Colon (tissue), 2 donors: ENCODE results near the gene SLC23A3.
"Not testable (repeated sequence)": the region's sequence is repeated elsewhere in the genome, so short reads cannot be mapped to it uniquely, and the experiment has no call there.

ENCODE experiments used
- FAIRE-seq: peaks from 2 replicates; lab custom pipeline; 2012; peaks lifted over from hg19 to GRCh38; lab: Jason Lieb, UNC
- donor health status: control.
- donor health status: control.

Gene SLC23A3

GRCh38 chr2:219204425-219205164 lies 34.8 kb upstream of the SLC23A3 start:
- no peak for FAIRE-seq

GRCh38 chr2:219201331-219201730 lies 31.5 kb upstream of the SLC23A3 start:
- not testable (repeated sequence) for FAIRE-seq

DNA sequence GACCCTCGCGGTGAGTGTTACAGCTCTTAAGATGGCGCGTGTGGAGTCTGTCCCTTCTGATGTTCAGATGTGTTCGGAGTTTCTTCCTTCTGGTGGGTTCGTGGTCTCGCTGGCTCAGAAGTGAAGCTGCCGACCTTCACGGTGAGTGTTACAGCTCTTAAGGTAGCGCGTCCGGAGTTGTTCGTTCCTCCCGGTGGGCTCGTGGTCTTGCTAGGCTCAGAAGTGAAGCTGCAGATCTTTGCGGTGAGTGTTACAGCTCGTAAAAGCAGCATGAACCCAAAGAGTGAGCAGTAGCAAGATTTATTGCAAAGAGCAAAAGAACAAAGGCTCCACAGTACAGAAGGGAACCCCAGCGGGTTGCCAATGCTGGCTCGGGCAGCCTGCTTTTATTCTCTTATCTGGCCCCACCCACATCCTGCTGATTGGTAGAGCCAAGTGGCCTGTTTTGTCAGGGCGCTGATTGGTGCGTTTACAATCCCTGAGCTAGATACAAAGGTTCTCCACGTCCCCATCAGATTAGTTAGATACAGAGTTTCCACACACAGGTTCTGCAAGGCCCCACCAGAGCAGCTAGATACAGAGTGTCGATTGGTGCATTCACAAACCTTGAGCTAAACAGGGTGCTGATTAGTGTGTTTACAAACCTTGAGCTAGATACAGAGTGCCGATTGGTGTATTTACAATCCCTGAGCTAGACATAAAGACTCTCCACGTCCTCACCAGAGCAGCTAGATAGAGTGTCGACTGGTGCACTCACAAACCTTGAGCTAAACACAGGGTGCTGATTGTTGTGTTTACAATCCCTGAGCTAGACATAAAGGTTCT lies 30.9 kb upstream of the SLC23A3 start:
- not testable (repeated sequence) for FAIRE-seq

- FAIRE-seq = no peak
These were observed 29.8 kb upstream of the SLC23A3 start for GRCh38 chr2:219199470-219200211.

DNA sequence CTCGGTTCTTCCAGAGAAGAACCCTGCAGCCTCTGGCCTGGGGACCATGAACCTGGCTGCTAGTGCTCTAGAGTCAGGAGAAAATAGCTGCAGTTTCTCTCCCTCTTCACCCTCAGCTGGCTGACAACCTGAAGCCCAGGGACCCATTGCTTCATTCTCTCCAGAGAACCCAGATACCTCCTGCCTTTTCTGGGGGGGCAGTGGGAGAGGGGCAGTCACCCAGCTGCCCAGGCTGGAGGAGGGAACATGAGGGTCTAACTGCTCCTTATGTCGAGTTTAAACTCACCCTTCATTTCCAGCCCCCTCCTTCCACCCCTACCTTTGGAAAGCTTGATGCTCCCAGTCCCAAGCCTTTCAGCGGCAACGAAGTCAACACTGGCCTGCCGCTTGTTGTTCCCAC lies 29.1 kb upstream of the SLC23A3 start:
- no peak for FAIRE-seq

GRCh38 chr2:219197388-219197787 lies 27.6 kb upstream of the SLC23A3 start:
- FAIRE-seq = no peak

- FAIRE-seq = no peak
These were observed 17.1 kb upstream of the SLC23A3 start for GRCh38 chr2:219186754-219187456.

GRCh38 chr2:219184121-219184520 lies 14.3 kb upstream of the SLC23A3 start:
- FAIRE-seq = no peak

DNA sequence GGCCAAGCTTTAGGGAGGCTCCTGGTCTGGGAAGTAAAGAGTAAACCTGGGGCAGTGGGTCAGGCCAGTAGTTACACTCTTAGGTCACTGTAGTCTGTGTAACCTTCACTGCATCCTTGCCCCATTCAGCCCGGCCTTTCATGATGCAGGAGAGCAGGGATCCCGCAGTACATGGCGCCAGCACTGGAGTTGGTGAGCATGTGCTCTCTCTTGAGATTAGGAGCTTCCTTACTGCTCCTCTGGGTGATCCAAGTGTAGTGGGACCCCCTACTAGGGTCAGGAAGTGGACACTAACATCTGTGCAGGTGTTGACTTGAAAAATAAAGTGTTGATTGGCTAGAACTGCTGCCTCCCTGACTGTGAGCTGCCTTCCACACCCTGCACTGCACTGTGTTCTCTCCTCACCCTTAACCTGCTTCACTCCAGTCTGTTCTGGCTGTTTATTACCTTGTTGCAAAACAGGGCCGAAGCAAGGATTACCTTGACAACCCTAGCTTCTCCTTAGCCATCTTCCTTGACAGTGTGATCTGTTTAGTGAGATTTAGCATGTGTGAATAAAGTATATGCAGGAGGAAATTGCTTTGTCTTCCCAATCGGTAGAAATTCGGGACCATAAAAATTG lies 13.4 kb upstream of the SLC23A3 start:
- no peak for FAIRE-seq

DNA sequence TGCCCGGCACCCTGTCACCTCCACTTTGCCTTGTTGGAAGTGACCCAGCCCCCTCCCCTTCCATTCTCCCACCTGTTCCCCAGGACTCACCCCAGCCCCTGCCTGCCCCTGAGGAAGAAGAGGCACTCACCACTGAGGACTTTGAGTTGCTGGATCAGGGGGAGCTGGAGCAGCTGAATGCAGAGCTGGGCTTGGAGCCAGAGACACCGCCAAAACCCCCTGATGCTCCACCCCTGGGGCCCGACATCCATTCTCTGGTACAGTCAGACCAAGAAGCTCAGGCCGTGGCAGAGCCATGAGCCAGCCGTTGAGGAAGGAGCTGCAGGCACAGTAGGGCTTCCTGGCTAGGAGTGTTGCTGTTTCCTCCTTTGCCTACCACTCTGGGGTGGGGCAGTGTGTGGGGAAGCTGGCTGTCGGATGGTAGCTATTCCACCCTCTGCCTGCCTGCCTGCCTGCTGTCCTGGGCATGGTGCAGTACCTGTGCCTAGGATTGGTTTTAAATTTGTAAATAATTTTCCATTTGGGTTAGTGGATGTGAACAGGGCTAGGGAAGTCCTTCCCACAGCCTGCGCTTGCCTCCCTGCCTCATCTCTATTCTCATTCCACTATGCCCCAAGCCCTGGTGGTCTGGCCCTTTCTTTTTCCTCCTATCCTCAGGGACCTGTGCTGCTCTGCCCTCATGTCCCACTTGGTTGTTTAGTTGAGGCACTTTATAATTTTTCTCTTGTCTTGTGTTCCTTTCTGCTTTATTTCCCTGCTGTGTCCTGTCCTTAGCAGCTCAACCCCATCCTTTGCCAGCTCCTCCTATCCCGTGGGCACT lies 12.7 kb upstream of the SLC23A3 start:
- no peak for FAIRE-seq

GRCh38 chr2:219181531-219181930 lies 11.7 kb upstream of the SLC23A3 start:
- no peak for FAIRE-seq

GRCh38 chr2:219180961-219181360 lies 11.1 kb upstream of the SLC23A3 start:
- FAIRE-seq = no peak

- FAIRE-seq = no peak
These were observed 10.0 kb upstream of the SLC23A3 start for GRCh38 chr2:219179601-219180465.

DNA sequence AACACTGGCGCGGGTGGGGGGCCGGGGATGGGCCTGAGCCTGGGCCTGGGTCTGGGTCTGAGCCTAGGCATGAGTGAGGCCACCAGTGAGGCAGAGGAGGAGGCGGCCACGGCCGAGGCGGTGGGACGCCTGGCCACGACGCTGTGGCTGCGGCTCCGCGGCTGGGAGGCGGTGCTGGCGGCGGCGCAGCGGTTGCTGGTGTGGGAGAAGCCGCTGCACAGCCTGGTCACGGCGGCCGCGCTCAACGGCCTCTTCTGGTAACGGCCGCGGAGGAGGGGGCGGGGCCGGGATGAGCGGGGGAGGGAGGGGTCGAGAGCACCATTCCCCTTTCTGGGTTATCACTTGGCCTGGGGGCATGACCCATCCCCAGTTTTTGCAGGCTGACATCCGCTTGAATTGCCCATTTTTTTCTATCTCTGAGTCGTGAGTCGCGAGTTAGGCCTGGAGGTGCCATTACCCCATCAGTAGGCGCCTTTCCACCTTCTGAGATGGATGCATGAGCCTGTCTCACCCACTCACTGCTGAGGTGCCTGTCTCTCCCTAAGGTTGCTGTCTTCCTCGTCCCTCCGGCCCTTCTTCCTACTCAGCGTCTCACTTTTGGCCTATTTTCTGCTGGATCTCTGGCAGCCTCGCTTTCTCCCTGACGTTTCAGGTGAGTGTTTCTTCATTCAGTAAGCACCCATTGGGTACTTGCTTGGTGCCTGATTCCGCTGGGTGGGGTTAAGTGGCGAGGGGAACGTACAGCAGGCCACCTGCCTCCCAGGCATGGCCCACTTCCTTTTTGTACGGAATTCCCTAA lies 8.7 kb upstream of the SLC23A3 start:
- no peak for FAIRE-seq

GRCh38 chr2:219177552-219178376 lies 7.9 kb upstream of the SLC23A3 start, which contains the start of gene RETREG2:
Gene RETREG2, plus strand, starts transcription at chr2:219178275. Its CDS starts 78 bp downstream, at chr2:219178353.
- FAIRE-seq = no peak

- FAIRE-seq = no peak
These were observed 7.2 kb upstream of the SLC23A3 start, which contains the start of gene CNPPD1 for GRCh38 chr2:219176818-219177551. Gene CNPPD1, minus strand, starts transcription at chr2:219176925. Its CDS starts 97 bp downstream, at chr2:219176828.
